SK-N-SH treated with all-trans-retinoic acid at 6 μM for 48 hours (cell line): ENCODE results near the gene TIMM10.

ENCODE experiments used
- ATAC-seq: fragments of 200-7000 bp; cut with Tn5 transposase; 3 replicates; pipeline ENCODE4 v1.9.1; 2020; ENCODE audit warnings: mild to moderate bottlenecking, moderate library complexity
- ARNTL ChIP-seq: fragments of 450-650 bp; formaldehyde crosslinking; IDR thresholded peaks from 2 replicates; pipeline ENCODE4 v1.5.0; 2020; ENCODE audit warnings: low read depth, mild to moderate bottlenecking, moderate library complexity, borderline replicate concordance
- BACH2 ChIP-seq: fragments of 250-450 bp; sonication (Bioruptor Pico); IDR thresholded peaks from 2 replicates; pipeline ENCODE4 v1.9.0; 2021; ENCODE audit warnings: mild to moderate bottlenecking, borderline replicate concordance
- CSDC2 ChIP-seq: fragments of 250-450 bp; sonication (Bioruptor Pico); IDR thresholded peaks from 2 replicates; pipeline ENCODE4 v1.5.0; 2020; ENCODE audit warnings: mild to moderate bottlenecking, moderate library complexity
- ESRRG ChIP-seq: fragments of 250-450 bp; sonication (Bioruptor Pico); IDR thresholded peaks from 2 replicates; pipeline ENCODE4 v1.6.1; 2021; ENCODE audit warnings: mild to moderate bottlenecking
- GLIS3 ChIP-seq: fragments of 250-450 bp; sonication (Bioruptor Pico); IDR thresholded peaks from 2 replicates; pipeline ENCODE4 v1.5.0; 2020; ENCODE audit warnings: mild to moderate bottlenecking, moderate library complexity
- ISL1 ChIP-seq: fragments of 250-450 bp; sonication (Bioruptor Pico); IDR thresholded peaks from 2 replicates; pipeline ENCODE4 v2.1.2; 2022; ENCODE audit warnings: mild to moderate bottlenecking, moderate library complexity
- OSR1 ChIP-seq: fragments of 250-450 bp; sonication (Bioruptor Pico); IDR thresholded peaks from 2 replicates; pipeline ENCODE4 v1.8.0; 2022; ENCODE audit warnings: moderate library complexity, mild to moderate bottlenecking, inconsistent platforms
- PPARA ChIP-seq: fragments of 250-450 bp; sonication (Bioruptor Pico); IDR thresholded peaks from 2 replicates; pipeline ENCODE4 v1.5.0; 2020; ENCODE audit warnings: mild to moderate bottlenecking, borderline replicate concordance
- RARB ChIP-seq: fragments of 250-450 bp; sonication (Bioruptor Pico); IDR thresholded peaks from 2 replicates; pipeline ENCODE4 v1.8.0; 2021; ENCODE audit warnings: mild to moderate bottlenecking, moderate library complexity
- SNAI2 ChIP-seq: fragments of 250-450 bp; sonication (Bioruptor Pico); IDR thresholded peaks from 2 replicates; pipeline ENCODE4 v1.5.0; 2020; ENCODE audit warnings: mild to moderate bottlenecking, moderate library complexity
- TCF4 ChIP-seq: fragments of 250-450 bp; sonication (Bioruptor Pico); IDR thresholded peaks from 2 replicates; pipeline ENCODE4 v1.8.0; 2021; ENCODE audit warnings: mild to moderate bottlenecking, moderate library complexity, borderline replicate concordance
- TOX ChIP-seq: fragments of 250-450 bp; sonication (Bioruptor Pico); IDR thresholded peaks from 2 replicates; pipeline ENCODE4 v1.8.0; 2021; ENCODE audit warnings: mild to moderate bottlenecking, moderate library complexity, borderline replicate concordance
- ZC3H10 ChIP-seq: fragments of 250-450 bp; sonication (Bioruptor Pico); IDR thresholded peaks from 2 replicates; pipeline ENCODE4 v1.5.1; 2021; ENCODE audit warnings: mild to moderate bottlenecking, moderate library complexity
- ZFP3 ChIP-seq: fragments of 250-450 bp; sonication (Bioruptor Pico); IDR thresholded peaks from 2 replicates; pipeline ENCODE4 v1.5.0; 2020; ENCODE audit warnings: mild to moderate bottlenecking, moderate library complexity
- ZNF565 ChIP-seq: fragments of 450-650 bp; formaldehyde crosslinking; conservative IDR thresholded peaks from 2 replicates; pipeline ENCODE4 v1.5.0; 2020; ENCODE audit warnings: low read depth, mild to moderate bottlenecking, moderate library complexity
- ZNF70 ChIP-seq: fragments of 450-650 bp; formaldehyde crosslinking; IDR thresholded peaks from 2 replicates; pipeline ENCODE4 v1.5.0; 2020; ENCODE audit warnings: mild to moderate bottlenecking, moderate library complexity
- ZNF8 ChIP-seq: fragments of 450-650 bp; formaldehyde crosslinking; IDR thresholded peaks from 2 replicates; pipeline ENCODE4 v1.5.0; 2020; ENCODE audit warnings: mild to moderate bottlenecking, moderate library complexity
- TF ChIP-seq, protein P1 (sequence below): fragments of 250-450 bp; sonication (Bioruptor Pico); IDR thresholded peaks from 2 replicates; pipeline ENCODE4 v1.5.0; 2020; ENCODE audit warnings: mild to moderate bottlenecking, moderate library complexity
- TF ChIP-seq, protein P2 (sequence below): fragments of 250-450 bp; sonication (Bioruptor Pico); IDR thresholded peaks from 2 replicates; pipeline ENCODE4 v1.8.0; 2021; ENCODE audit warnings: low read depth, mild to moderate bottlenecking, moderate library complexity, borderline replicate concordance
- TF ChIP-seq, protein P3 (sequence below): fragments of 250-450 bp; sonication (Bioruptor Pico); IDR thresholded peaks from 2 replicates; pipeline ENCODE4 v1.8.0; 2020; ENCODE audit warnings: mild to moderate bottlenecking, moderate library complexity, borderline replicate concordance
- TF ChIP-seq, protein P4 (sequence below): fragments of 250-450 bp; sonication (Bioruptor Pico); IDR thresholded peaks from 2 replicates; pipeline ENCODE4 v1.5.1; 2020; ENCODE audit warnings: low read depth, mild to moderate bottlenecking, moderate library complexity
- TF ChIP-seq, protein P5 (sequence below): fragments of 250-450 bp; sonication (Bioruptor Pico); IDR thresholded peaks from 2 replicates; pipeline ENCODE4 v1.5.1; 2021; ENCODE audit warnings: mild to moderate bottlenecking, moderate library complexity

TIMM10 gene

DNA sequence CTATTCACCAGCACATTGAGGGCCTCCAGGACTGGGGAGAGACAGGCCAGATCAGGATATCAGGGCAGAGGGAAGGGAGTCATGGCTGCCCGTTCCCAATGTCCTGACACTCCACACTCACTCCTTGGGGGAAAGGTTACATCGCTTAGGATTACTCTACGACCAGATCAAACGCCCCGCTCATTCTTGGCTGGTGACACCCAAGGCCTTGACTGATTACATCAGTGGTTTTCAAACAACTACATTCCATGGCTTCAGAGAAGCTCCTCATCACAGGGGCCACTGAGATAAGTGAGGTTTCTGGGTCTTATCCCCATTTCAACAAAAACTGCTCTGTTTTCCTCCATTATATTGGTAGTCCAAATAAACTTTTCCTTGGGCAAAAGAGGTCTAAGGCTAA lies 21.9 kb upstream of the TIMM10 start:
- ATAC-seq, result no peak
- no peak for TF ChIP-seq ZFP3
- TF ChIP-seq ZC3H10, result no peak
- no peak for TF ChIP-seq SNAI2
- no peak for TF ChIP-seq TOX (CRISPR knock-in tag)
- no peak for TF ChIP-seq ZNF70
- no peak for TF ChIP-seq RARB (CRISPR knock-in tag)
- TF ChIP-seq ZNF565 (CRISPR knock-in tag), result no peak
- TF ChIP-seq ESRRG (CRISPR knock-in tag), result no peak
- no peak for TF ChIP-seq ZNF8 (CRISPR knock-in tag)
- no peak for TF ChIP-seq BACH2
- TF ChIP-seq, protein P1, sequence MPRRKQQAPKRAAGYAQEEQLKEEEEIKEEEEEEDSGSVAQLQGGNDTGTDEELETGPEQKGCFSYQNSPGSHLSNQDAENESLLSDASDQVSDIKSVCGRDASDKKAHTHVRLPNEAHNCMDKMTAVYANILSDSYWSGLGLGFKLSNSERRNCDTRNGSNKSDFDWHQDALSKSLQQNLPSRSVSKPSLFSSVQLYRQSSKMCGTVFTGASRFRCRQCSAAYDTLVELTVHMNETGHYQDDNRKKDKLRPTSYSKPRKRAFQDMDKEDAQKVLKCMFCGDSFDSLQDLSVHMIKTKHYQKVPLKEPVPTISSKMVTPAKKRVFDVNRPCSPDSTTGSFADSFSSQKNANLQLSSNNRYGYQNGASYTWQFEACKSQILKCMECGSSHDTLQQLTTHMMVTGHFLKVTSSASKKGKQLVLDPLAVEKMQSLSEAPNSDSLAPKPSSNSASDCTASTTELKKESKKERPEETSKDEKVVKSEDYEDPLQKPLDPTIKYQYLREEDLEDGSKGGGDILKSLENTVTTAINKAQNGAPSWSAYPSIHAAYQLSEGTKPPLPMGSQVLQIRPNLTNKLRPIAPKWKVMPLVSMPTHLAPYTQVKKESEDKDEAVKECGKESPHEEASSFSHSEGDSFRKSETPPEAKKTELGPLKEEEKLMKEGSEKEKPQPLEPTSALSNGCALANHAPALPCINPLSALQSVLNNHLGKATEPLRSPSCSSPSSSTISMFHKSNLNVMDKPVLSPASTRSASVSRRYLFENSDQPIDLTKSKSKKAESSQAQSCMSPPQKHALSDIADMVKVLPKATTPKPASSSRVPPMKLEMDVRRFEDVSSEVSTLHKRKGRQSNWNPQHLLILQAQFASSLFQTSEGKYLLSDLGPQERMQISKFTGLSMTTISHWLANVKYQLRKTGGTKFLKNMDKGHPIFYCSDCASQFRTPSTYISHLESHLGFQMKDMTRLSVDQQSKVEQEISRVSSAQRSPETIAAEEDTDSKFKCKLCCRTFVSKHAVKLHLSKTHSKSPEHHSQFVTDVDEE (CRISPR knock-in tag), result no peak
- no peak for TF ChIP-seq TCF4
- TF ChIP-seq CSDC2 (CRISPR knock-in tag), result no peak
- TF ChIP-seq OSR1 (CRISPR knock-in tag), result no peak

DNA sequence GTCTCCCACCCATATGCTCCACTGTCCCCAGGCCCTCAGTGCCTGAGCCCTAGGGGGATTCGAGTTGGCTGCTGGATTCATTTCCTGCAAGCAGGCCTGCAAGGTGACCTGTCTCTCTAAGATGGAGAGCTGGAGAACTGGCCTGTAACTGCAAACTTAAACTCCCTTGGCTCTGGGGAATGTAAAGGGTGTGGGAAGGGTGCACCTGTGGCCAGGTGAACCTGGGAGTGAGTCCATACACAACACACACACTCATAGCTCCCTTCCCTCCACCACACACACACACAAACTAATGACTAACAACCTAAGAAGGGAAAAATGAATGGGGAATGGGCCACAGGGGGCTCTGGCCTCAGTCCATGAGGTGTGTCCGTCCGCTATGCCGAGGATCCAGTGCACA lies 21.4 kb upstream of the TIMM10 start:
- TF ChIP-seq PPARA (CRISPR knock-in tag) (no peak), RARB (CRISPR knock-in tag) (no peak)
- ATAC-seq, result no peak

DNA sequence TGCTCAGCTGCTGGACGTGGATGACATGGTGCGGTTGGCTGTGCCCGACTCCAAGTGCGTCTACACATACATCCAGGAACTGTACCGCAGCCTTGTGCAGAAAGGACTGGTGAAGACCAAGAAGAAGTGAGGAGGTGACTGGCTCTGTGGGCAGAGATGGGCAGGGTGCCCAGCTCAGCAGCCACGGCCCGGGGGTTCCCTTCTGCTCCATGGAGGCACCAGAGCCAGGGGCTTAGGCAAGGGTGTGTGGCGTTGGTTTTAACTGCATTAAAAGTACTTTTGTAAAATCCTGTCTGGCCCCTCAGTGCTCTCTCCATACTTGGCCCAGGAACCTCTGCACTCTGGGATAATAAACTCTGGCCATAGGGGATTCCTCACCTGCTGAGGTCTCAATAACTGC lies 19.4 kb upstream of the TIMM10 start:
- ATAC-seq, result no peak

More for the DNA sequence above, 19.4 kb upstream of the TIMM10 start:
- TF ChIP-seq ZC3H10, result no peak
- TF ChIP-seq ESRRG (CRISPR knock-in tag), result no peak
- TF ChIP-seq, protein P1 (CRISPR knock-in tag), result no peak
- TF ChIP-seq ISL1 (CRISPR knock-in tag), result no peak
- TF ChIP-seq ZNF8 (CRISPR knock-in tag), result no peak
- TF ChIP-seq, protein P2, sequence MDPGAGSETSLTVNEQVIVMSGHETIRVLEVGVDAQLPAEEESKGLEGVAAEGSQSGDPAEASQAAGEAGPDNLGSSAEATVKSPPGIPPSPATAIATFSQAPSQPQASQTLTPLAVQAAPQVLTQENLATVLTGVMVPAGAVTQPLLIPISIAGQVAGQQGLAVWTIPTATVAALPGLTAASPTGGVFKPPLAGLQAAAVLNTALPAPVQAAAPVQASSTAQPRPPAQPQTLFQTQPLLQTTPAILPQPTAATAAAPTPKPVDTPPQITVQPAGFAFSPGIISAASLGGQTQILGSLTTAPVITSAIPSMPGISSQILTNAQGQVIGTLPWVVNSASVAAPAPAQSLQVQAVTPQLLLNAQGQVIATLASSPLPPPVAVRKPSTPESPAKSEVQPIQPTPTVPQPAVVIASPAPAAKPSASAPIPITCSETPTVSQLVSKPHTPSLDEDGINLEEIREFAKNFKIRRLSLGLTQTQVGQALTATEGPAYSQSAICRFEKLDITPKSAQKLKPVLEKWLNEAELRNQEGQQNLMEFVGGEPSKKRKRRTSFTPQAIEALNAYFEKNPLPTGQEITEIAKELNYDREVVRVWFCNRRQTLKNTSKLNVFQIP, result no peak
- TF ChIP-seq BACH2, result no peak
- TF ChIP-seq ARNTL, result no peak
- TF ChIP-seq GLIS3 (CRISPR knock-in tag), result no peak
- no peak for TF ChIP-seq SNAI2
- no peak for TF ChIP-seq TCF4
- TF ChIP-seq, protein P3, sequence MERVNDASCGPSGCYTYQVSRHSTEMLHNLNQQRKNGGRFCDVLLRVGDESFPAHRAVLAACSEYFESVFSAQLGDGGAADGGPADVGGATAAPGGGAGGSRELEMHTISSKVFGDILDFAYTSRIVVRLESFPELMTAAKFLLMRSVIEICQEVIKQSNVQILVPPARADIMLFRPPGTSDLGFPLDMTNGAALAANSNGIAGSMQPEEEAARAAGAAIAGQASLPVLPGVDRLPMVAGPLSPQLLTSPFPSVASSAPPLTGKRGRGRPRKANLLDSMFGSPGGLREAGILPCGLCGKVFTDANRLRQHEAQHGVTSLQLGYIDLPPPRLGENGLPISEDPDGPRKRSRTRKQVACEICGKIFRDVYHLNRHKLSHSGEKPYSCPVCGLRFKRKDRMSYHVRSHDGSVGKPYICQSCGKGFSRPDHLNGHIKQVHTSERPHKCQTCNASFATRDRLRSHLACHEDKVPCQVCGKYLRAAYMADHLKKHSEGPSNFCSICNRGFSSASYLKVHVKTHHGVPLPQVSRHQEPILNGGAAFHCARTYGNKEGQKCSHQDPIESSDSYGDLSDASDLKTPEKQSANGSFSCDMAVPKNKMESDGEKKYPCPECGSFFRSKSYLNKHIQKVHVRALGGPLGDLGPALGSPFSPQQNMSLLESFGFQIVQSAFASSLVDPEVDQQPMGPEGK (CRISPR knock-in tag), result no peak
- TF ChIP-seq, protein P4, sequence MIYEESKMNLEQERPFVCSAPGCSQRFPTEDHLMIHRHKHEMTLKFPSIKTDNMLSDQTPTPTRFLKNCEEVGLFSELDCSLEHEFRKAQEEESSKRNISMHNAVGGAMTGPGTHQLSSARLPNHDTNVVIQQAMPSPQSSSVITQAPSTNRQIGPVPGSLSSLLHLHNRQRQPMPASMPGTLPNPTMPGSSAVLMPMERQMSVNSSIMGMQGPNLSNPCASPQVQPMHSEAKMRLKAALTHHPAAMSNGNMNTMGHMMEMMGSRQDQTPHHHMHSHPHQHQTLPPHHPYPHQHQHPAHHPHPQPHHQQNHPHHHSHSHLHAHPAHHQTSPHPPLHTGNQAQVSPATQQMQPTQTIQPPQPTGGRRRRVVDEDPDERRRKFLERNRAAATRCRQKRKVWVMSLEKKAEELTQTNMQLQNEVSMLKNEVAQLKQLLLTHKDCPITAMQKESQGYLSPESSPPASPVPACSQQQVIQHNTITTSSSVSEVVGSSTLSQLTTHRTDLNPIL (CRISPR knock-in tag), result no peak
- no peak for TF ChIP-seq ZNF70
- TF ChIP-seq, protein P5, sequence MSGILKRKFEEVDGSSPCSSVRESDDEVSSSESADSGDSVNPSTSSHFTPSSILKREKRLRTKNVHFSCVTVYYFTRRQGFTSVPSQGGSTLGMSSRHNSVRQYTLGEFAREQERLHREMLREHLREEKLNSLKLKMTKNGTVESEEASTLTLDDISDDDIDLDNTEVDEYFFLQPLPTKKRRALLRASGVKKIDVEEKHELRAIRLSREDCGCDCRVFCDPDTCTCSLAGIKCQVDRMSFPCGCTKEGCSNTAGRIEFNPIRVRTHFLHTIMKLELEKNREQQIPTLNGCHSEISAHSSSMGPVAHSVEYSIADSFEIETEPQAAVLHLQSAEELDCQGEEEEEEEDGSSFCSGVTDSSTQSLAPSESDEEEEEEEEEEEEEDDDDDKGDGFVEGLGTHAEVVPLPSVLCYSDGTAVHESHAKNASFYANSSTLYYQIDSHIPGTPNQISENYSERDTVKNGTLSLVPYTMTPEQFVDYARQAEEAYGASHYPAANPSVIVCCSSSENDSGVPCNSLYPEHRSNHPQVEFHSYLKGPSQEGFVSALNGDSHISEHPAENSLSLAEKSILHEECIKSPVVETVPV (CRISPR knock-in tag), result no peak
- TF ChIP-seq TOX (CRISPR knock-in tag), result no peak
- TF ChIP-seq RARB (CRISPR knock-in tag), result no peak
- no peak for TF ChIP-seq CSDC2 (CRISPR knock-in tag)
- TF ChIP-seq OSR1 (CRISPR knock-in tag), result no peak
